ENCODE data around the gene TAF1C.

GRCh38 chr16:84227548-84227947, 40.7 kb upstream of the TAF1C start:
- TF ChIP-seq POLR2A (IDR thresholded peaks at IDR 0.05): no peak
- TF ChIP-seq CTCF (IDR thresholded peaks at IDR 0.05): no peak

Measured in uterus (tissue), 2 donors.